H9 (cell line): ENCODE results near the gene NTMT1. TPM values are rescaled to one million over a fixed set of nuclear protein-coding genes. Genes with fewer than 3 reads are reported as not detected.

Source experiments
- DNase-seq: peaks from one replicate; pipeline ENCODE4 v3.0.0-alpha.2; 2017
- H2AFZ ChIP-seq: one replicate; pipeline ENCODE4 v1.6.1; 2013; ENCODE audit warnings: mild to moderate bottlenecking, low read length, control low read depth, moderate library complexity
- H2AK5ac ChIP-seq: 2 replicates; pipeline ENCODE4 v1.6.1; 2013; ENCODE audit warnings: low read length, control low read depth, mixed read lengths; ENCODE audit not compliant: insufficient read length
- H2BK120ac ChIP-seq: one replicate; pipeline ENCODE4 v1.6.1; 2013; ENCODE audit warnings: low read depth, mild to moderate bottlenecking, low read length, control low read depth, inconsistent platforms; ENCODE audit not compliant: poor library complexity, severe bottlenecking
- H2BK12ac ChIP-seq: 2 replicates; pipeline ENCODE4 v1.6.1; 2013; ENCODE audit warnings: low read length, control low read depth, mixed read lengths, low read depth; ENCODE audit not compliant: insufficient read length
- H2BK15ac ChIP-seq: 2 replicates; pipeline ENCODE4 v1.6.1; 2013; ENCODE audit warnings: low read depth, low read length, control low read depth
- H2BK20ac ChIP-seq: one replicate; pipeline ENCODE4 v1.6.1; 2013; ENCODE audit warnings: low read depth, mild to moderate bottlenecking, low read length, control low read depth, inconsistent platforms; ENCODE audit not compliant: poor library complexity, severe bottlenecking
- H2BK5ac ChIP-seq: 2 replicates; pipeline ENCODE4 v1.6.1; 2013; ENCODE audit warnings: low read length, control low read depth, mixed read lengths; ENCODE audit not compliant: insufficient read length
- H3K14ac ChIP-seq: 2 replicates; pipeline ENCODE4 v1.6.1; 2013; ENCODE audit warnings: low read length, control low read depth; ENCODE audit not compliant: insufficient read depth
- H3K18ac ChIP-seq: 2 replicates; pipeline ENCODE4 v1.6.1; 2013; ENCODE audit warnings: low read depth, mild to moderate bottlenecking, mixed read lengths, low read length, control low read depth; ENCODE audit not compliant: insufficient read length
- H3K23ac ChIP-seq: 2 replicates; pipeline ENCODE4 v1.6.1; 2013; ENCODE audit warnings: low read length, control low read depth, mixed read lengths, low read depth; ENCODE audit not compliant: insufficient read length
- H3K23me2 ChIP-seq: 2 replicates; pipeline ENCODE4 v1.6.1; 2013; ENCODE audit warnings: low read depth, mild to moderate bottlenecking, mixed read lengths, low read length, control low read depth; ENCODE audit not compliant: insufficient read length, poor library complexity, severe bottlenecking
- H3K27ac ChIP-seq: 2 replicates; pipeline ENCODE4 v1.5.1; 2013; ENCODE audit warnings: low read length, control low read depth, mixed read lengths, low read depth; ENCODE audit not compliant: insufficient read length
- H3K27me3 ChIP-seq: 2 replicates; pipeline ENCODE4 v1.6.1; 2013; ENCODE audit warnings: low read length, control low read depth, inconsistent platforms; ENCODE audit not compliant: insufficient read depth
- H3K4ac ChIP-seq: 2 replicates; pipeline ENCODE4 v1.6.1; 2013; ENCODE audit warnings: low read depth, mild to moderate bottlenecking, control low read depth, inconsistent platforms, low read length, moderate library complexity
- H3K4me1 ChIP-seq: 2 replicates; pipeline ENCODE4 v1.6.1; 2013; ENCODE audit warnings: low read length, control low read depth, inconsistent platforms; ENCODE audit not compliant: insufficient read depth
- H3K4me2 ChIP-seq: 2 replicates; pipeline ENCODE4 v1.6.1; 2013; ENCODE audit warnings: low read length, control low read depth, mixed read lengths; ENCODE audit not compliant: insufficient read length, insufficient read depth
- H3K56ac ChIP-seq: 2 replicates; pipeline ENCODE4 v1.6.1; 2013; ENCODE audit warnings: low read depth, mild to moderate bottlenecking, mixed read lengths, low read length, control low read depth; ENCODE audit not compliant: insufficient read length
- H3K79me1 ChIP-seq: 2 replicates; pipeline ENCODE4 v1.6.1; 2013; ENCODE audit warnings: low read depth, mild to moderate bottlenecking, moderate library complexity, low read length, control low read depth, inconsistent platforms; ENCODE audit not compliant: insufficient read depth, poor library complexity, severe bottlenecking
- H3K79me2 ChIP-seq: 2 replicates; pipeline ENCODE4 v1.6.1; 2013; ENCODE audit warnings: low read length, control low read depth, inconsistent platforms; ENCODE audit not compliant: insufficient read depth
- H3K9ac ChIP-seq: 2 replicates; pipeline ENCODE4 v1.6.1; 2013; ENCODE audit warnings: low read length, control low read depth, mixed read lengths; ENCODE audit not compliant: insufficient read length; ENCODE audit errors: extremely low read depth
- H3K9me3 ChIP-seq: one replicate; pipeline ENCODE4 v1.6.1; 2013; ENCODE audit warnings: low read depth, low read length, inconsistent platforms; ENCODE audit not compliant: control insufficient read depth
- H3T11ph ChIP-seq: one replicate; pipeline ENCODE4 v1.6.1; 2013; ENCODE audit warnings: mild to moderate bottlenecking, low read length, control low read depth, inconsistent platforms
- H4K20me1 ChIP-seq: one replicate; pipeline ENCODE4 v1.6.1; 2013; ENCODE audit not compliant: control insufficient read depth, insufficient read length, insufficient read depth
- H4K5ac ChIP-seq: 2 replicates; pipeline ENCODE4 v1.6.1; 2013; ENCODE audit warnings: low read depth, mild to moderate bottlenecking, mixed read lengths, low read length, control low read depth; ENCODE audit not compliant: insufficient read length
- H4K8ac ChIP-seq: replicated peaks from 2 replicates; pipeline ENCODE4 v1.6.1; 2013; ENCODE audit warnings: low read length, control low read depth, mixed read lengths, low read depth; ENCODE audit not compliant: insufficient read length
- H4K91ac ChIP-seq: 2 replicates; pipeline ENCODE4 v1.6.1; 2013; ENCODE audit warnings: low read depth, mild to moderate bottlenecking, moderate library complexity, mixed read lengths, low read length, control low read depth; ENCODE audit not compliant: insufficient read length
- H3K27ac Mint-ChIP-seq, 3 experiments: 2 replicates in 2 of 3; 3 replicates in 1 of 3; pipeline ENCODE4 v1.8.0; 2020 to 2021; ENCODE audit warnings: mixed read lengths in 3 of 3, mild to moderate bottlenecking in 1 of 3, moderate library complexity in 1 of 3
- H3K27me3 Mint-ChIP-seq: 2 replicates; pipeline ENCODE4 v1.8.0; 2021; ENCODE audit warnings: low read depth, mild to moderate bottlenecking, moderate library complexity, mixed read lengths
- H3K36me3 Mint-ChIP-seq, 3 experiments: 2 replicates in 2 of 3; 3 replicates in 1 of 3; pipeline ENCODE4 v1.8.0; 2020 to 2021; ENCODE audit warnings: low read depth in 3 of 3, mixed read lengths in 3 of 3; ENCODE audit not compliant: insufficient read depth in 1 of 3
- H3K4me1 Mint-ChIP-seq, 2 experiments: 2 replicates each; pipeline ENCODE4 v1.8.0; 2020; ENCODE audit warnings: mixed read lengths in 2 of 2
- H3K4me3 Mint-ChIP-seq, 2 experiments: 2 replicates in 1 of 2; 3 replicates in 1 of 2; pipeline ENCODE4 v1.8.0; 2020 to 2021; ENCODE audit warnings: mild to moderate bottlenecking in 2 of 2, mixed read lengths in 2 of 2, moderate library complexity in 1 of 2
- H3K9me3 Mint-ChIP-seq, 2 experiments: 2 replicates in 1 of 2; 3 replicates in 1 of 2; pipeline ENCODE4 v1.8.0; 2020; ENCODE audit warnings: mild to moderate bottlenecking in 2 of 2, mixed read lengths in 2 of 2, moderate library complexity in 1 of 2
- CTCF ChIP-seq: fragments of 200-600 bp; sonication (generic); conservative IDR thresholded peaks from 3 replicates; pipeline ENCODE4 v1.8.0; 2021; ENCODE audit warnings: antibody characterized with exemption, mild to moderate bottlenecking
- WGBS: extraction: QIAGEN DNeasy Blood & Tissue Kit; methylation state at CpG from one replicate; pipeline ENCODE4 v1.1.7; 2013; ENCODE audit warnings: missing lambda C conversion rate, low lambda C conversion rate, mixed read lengths; ENCODE audit not compliant: insufficient read length; ENCODE audit errors: extremely low coverage; 5-methylcytosine and 5-hydroxymethylcytosine counted together
- total RNA-seq: library from RNA; stranded (reverse); gene quantifications from 2 replicates; pipeline ENCODE4 v1.2.1, GENCODE V29; 2021

The NTMT1 gene
- total RNA-seq, 1 experiment from 2014 or later: 57.9 TPM

- WGBS: no CpG with 5 or more reads among the region's 20 CpGs
- Histone ChIP-seq H4K8ac (no peak overlapping the region), H2BK20ac (no peak overlapping the region), H3K23me2 (no peaks in the 10 kb centered on the region), H3K14ac (no peak overlapping the region; the same call in 1 of the 2 replicates), H3K23ac (no peak overlapping the region), H3T11ph (no peak overlapping the region), H2AK5ac (no peak overlapping the region), H2BK5ac (no peak overlapping the region), H2BK120ac (no peak overlapping the region), H3K4me1 (no peaks in the 10 kb centered on the region), H3K79me2 (no peaks in the 10 kb centered on the region), H3K9me3 (no peaks in the 10 kb centered on the region), H2BK12ac (no peak overlapping the region), H3K27ac (no peak overlapping the region), H3K9ac (no peak overlapping the region), H4K91ac (no peak overlapping the region), H3K79me1 (no peaks in the 10 kb centered on the region), H2AFZ (no peak overlapping the region), H4K20me1 (no peaks in the 10 kb centered on the region), H3K18ac (no peak overlapping the region), H3K4me2 (no peak overlapping the region), H3K27me3 (no peaks in the 10 kb centered on the region), H3K56ac (no peak overlapping the region), H4K5ac (no peak overlapping the region), H3K4ac (no peak overlapping the region), H2BK15ac (no peak overlapping the region)
- H3K27ac Mint-ChIP-seq: no peak overlapping the region
- H3K4me3 Mint-ChIP-seq: no peak overlapping the region
- H3K9me3 Mint-ChIP-seq: no peaks in the 10 kb centered on the region
- no peaks in the 10 kb centered on the region for H3K36me3 Mint-ChIP-seq
- peaks cover 0 to 7% of the 10 kb centered on the region in 2 experiments; a peak in 1 of 4 replicates for H3K4me1 Mint-ChIP-seq
- DNase-seq: no peak
- no peak for TF ChIP-seq CTCF
- H3K27me3 Mint-ChIP-seq: peaks cover 24% of the 10 kb centered on the region
These were observed 28.6 kb downstream of the NTMT1 start for GRCh38 chr9:129654554-129655040.
